GM12878 (cell line): ENCODE data around the gene WNT9B. TPM values are rescaled to one million over a fixed set of nuclear protein-coding genes. Genes with fewer than 3 reads are reported as not detected.

Source experiments
- ATAC-seq: fragments of 200-7000 bp; cut with Tn5 transposase; 3 replicates; pipeline ENCODE4 v1.9.1; 2020; ENCODE audit warnings: mild to moderate bottlenecking, moderate library complexity
- BruUV-seq: library from RNA; stranded (reverse); fragments of 400-500 nt; replicated peaks from 2 replicates; lab custom pipeline; 2021; lab: Mats Ljungman, UMichigan
- CTCF ChIA-PET: fragments of 300-600 bp; sonication (Branson Sonifier 250); formaldehyde crosslinking; extraction: SDS; loops from one replicate; lab custom pipeline; 2021; ENCODE audit warnings: inconsistent platforms; lab: Yijun Ruan, JAX
- POLR2A ChIA-PET: fragments of 350-600 bp; formaldehyde crosslinking; extraction: SDS; loops from one replicate; lab custom pipeline; 2021; ENCODE audit warnings: inconsistent platforms; lab: Charles Lee
- RAD21 ChIA-PET: fragments of 300-600 bp; sonication (Branson Sonifier 250); formaldehyde crosslinking; loops from one replicate; lab custom pipeline; 2023; ENCODE audit warnings: antibody characterized with exemption; ENCODE audit not compliant: unreplicated experiment; lab: Charles Lee
- SMC1A ChIA-PET: fragments of 300-600 bp; sonication (Branson Sonifier 250); formaldehyde crosslinking; loops from one replicate; lab custom pipeline; 2023; ENCODE audit not compliant: unreplicated experiment, uncharacterized antibody; lab: Charles Lee
- DNase-seq: peaks from one replicate; pipeline ENCODE4 v3.0.0-alpha.2; 2011; ENCODE audit warnings: low read depth, low spot score
- FAIRE-seq: peaks from 3 replicates; lab custom pipeline; 2011; peaks lifted over from hg19 to GRCh38; lab: Jason Lieb, UNC
- H2AFZ ChIP-seq: 2 replicates; pipeline ENCODE4 v1.6.0; 2011; ENCODE audit warnings: low read depth, low read length, control low read depth; ENCODE audit not compliant: control insufficient read depth
- H3K27ac ChIP-seq: 2 replicates; pipeline ENCODE4 v1.5.1; 2011; ENCODE audit warnings: control low read depth; ENCODE audit not compliant: control insufficient read depth, insufficient read depth
- H3K27me3 ChIP-seq, 2 experiments: replicated peaks in 1 of 2; 2 replicates each; pipeline versions ENCODE4 v1.6.0 to v1.6.1; 2011; ENCODE audit warnings: low read length in 1 of 2; ENCODE audit not compliant: control insufficient read depth in 2 of 2, insufficient read depth in 2 of 2
- H3K36me3 ChIP-seq, 2 experiments: 2 replicates each; pipeline ENCODE4 v1.5.1; 2011; ENCODE audit warnings: low read length in 1 of 2; ENCODE audit not compliant: control insufficient read depth in 2 of 2, insufficient read depth in 2 of 2
- H3K4me1 ChIP-seq: 2 replicates; pipeline ENCODE4 v1.6.1; 2011; ENCODE audit warnings: mild to moderate bottlenecking, low read length, moderate library complexity, mixed read lengths; ENCODE audit not compliant: control insufficient read depth, insufficient read depth
- H3K4me2 ChIP-seq: 2 replicates; pipeline ENCODE4 v1.6.0; 2011; ENCODE audit warnings: control low read depth; ENCODE audit not compliant: control insufficient read depth, insufficient read depth
- H3K4me3 ChIP-seq: fragments of 200-600 bp; sonication (generic); 2 replicates; pipeline ENCODE4 v1.5.1; 2016
- H3K79me2 ChIP-seq: 2 replicates; pipeline ENCODE4 v1.6.0; 2011; ENCODE audit warnings: low read length; ENCODE audit not compliant: control insufficient read depth, insufficient read depth
- H3K9ac ChIP-seq: 2 replicates; pipeline ENCODE4 v1.8.0; 2011; ENCODE audit warnings: low read length, control low read depth, mixed read lengths; ENCODE audit not compliant: control insufficient read depth, insufficient read depth
- H3K9me3 ChIP-seq: replicated peaks from 3 replicates; pipeline ENCODE4 v1.5.1; 2011; ENCODE audit warnings: mild to moderate bottlenecking, low read length; ENCODE audit not compliant: control insufficient read depth, insufficient read depth
- H4K20me1 ChIP-seq: 2 replicates; pipeline ENCODE4 v1.6.0; 2011; ENCODE audit not compliant: control insufficient read depth, insufficient read depth
- FOXK2 ChIP-seq: fragments of 450-650 bp; IDR thresholded peaks from 2 replicates; pipeline ENCODE4 v1.6.1; 2017; ENCODE audit warnings: mild to moderate bottlenecking, moderate library complexity
- NFYB ChIP-seq: IDR thresholded peaks from 2 replicates; pipeline ENCODE4 v1.6.1; 2011; ENCODE audit warnings: low read depth, mild to moderate bottlenecking, low read length, improper control_type of control experiment, moderate library complexity; ENCODE audit not compliant: insufficient read depth
- POLR2AphosphoS5 ChIP-seq: IDR thresholded peaks from 2 replicates; pipeline ENCODE4 v1.6.1; 2011; ENCODE audit warnings: mild to moderate bottlenecking, low read length, inconsistent platforms
- RCOR1 ChIP-seq: conservative IDR thresholded peaks from 2 replicates; pipeline ENCODE4 v1.6.1; 2012; ENCODE audit warnings: low read depth, low read length, improper control_type of control experiment
- SMARCA5 ChIP-seq: fragments of 450-650 bp; IDR thresholded peaks from 2 replicates; pipeline ENCODE4 v1.6.1; 2017; ENCODE audit warnings: mild to moderate bottlenecking
- SP1 ChIP-seq: IDR thresholded peaks from one replicate; pipeline ENCODE4 v1.6.1; 2011; ENCODE audit warnings: low read depth, low read length
- TCF12 ChIP-seq: IDR thresholded peaks from 2 replicates; pipeline ENCODE4 v1.6.1; 2011; ENCODE audit warnings: low read depth, mild to moderate bottlenecking, low read length
- ZNF384 ChIP-seq: IDR thresholded peaks from 2 replicates; pipeline ENCODE4 v1.6.1; 2012; ENCODE audit warnings: low read depth, mild to moderate bottlenecking, low read length, improper control_type of control experiment, borderline replicate concordance
- WGBS: methylation state at CpG from one replicate; pipeline ENCODE4 v1.1.6; 2016; ENCODE audit warnings: low lambda C conversion rate; ENCODE audit not compliant: insufficient replicate concordance, insufficient coverage; ENCODE audit errors: missing lambda C conversion rate; 5-methylcytosine and 5-hydroxymethylcytosine counted together
- in situ Hi-C: fragments of 300-500 bp; cut with MboI; formaldehyde crosslinking; loops from 9 replicates; pipeline ENCODE4 v1.14.3; 2018; ENCODE audit warnings: mixed read lengths
- intact Hi-C: fragments of 100-400 bp; cut with micrococcal nuclease; formaldehyde crosslinking; loops from one replicate; pipeline ENCODE4 v1.14.2; 2022; ENCODE audit not compliant: unreplicated experiment
- polyA plus RNA-seq, 11 experiments: library from polyadenylated mRNA; depleted of rRNA in 4 of 11; unstranded in 6 of 11; stranded (reverse) in 5 of 11; fragments of >200 nt; fragmentation: Nextera tagmentation in 4 of 11; fragmentation: Illumina TruSeq in 1 of 11; extraction: Ambion mirVana in 4 of 11; extraction: Trizol in 1 of 11; gene quantifications; 1 replicate in 1 of 11; 2 replicates in 10 of 11; pipeline versions ENCODE4 v1.2.1 to v1.2.3, GENCODE V29; 2011 to 2016; ENCODE audit warnings: inconsistent platforms in 2 of 11, missing spikeins in 2 of 11, low read depth in 1 of 11
- total RNA-seq, 4 experiments: library from RNA; depleted of rRNA in 3 of 4; stranded (reverse); fragments of >200 nt in 3 of 4; fragmentation: Illumina TruSeq in 1 of 4; extraction: Trizol in 1 of 4; gene quantifications; 2 replicates each; pipeline versions ENCODE4 v1.2.1 to v1.2.3, GENCODE V29; 2013 to 2021
- TF ChIP-seq, protein P1 (sequence below): fragments of 450-650 bp; formaldehyde crosslinking; IDR thresholded peaks from 2 replicates; pipeline ENCODE4 v1.4.0; 2022; ENCODE audit warnings: mild to moderate bottlenecking, moderate library complexity
- TF ChIP-seq, protein P2 (sequence below): IDR thresholded peaks from 2 replicates; pipeline ENCODE4 v1.6.1; 2011; ENCODE audit warnings: borderline replicate concordance, low read depth, mild to moderate bottlenecking, moderate library complexity, low read length; ENCODE audit not compliant: insufficient read depth, poor library complexity, severe bottlenecking
- TF ChIP-seq, protein P3 (sequence below): fragments of 450-650 bp; conservative IDR thresholded peaks from 2 replicates; pipeline ENCODE4 v1.6.1; 2017; ENCODE audit warnings: mild to moderate bottlenecking, moderate library complexity
- TF ChIP-seq, protein P4 (sequence below): IDR thresholded peaks from 2 replicates; pipeline ENCODE4 v1.6.1; 2012; ENCODE audit warnings: mild to moderate bottlenecking, low read depth, low read length

Gene WNT9B
- total and polyA plus RNA-seq, 10 of the 15 experiments (the other 5 are each of a cell fraction or from before 2014, with no cell fraction given): not detected

DNA sequence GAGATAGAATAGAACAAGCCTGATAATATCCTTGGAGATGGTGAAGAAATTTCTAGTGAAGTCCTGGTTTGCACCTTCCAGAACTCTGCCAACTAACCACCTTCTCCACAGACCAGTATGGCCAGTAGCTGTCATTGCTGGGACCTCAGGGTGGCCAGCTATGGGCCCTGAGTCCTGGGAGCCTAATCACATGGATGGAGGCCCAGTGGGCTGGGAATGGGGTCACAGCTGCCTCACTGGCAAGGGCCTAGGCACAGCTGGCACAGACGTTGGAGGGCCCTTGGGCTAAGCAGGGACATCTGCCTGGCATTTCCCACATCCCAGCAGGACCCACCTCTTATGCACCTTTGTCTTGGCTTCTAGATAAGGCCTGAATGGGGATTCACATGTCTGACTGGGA is 25.3 kb upstream of the WNT9B start (continued):
- TF ChIP-seq ZNF384: no peak
- no peak for TF ChIP-seq TCF12
- no peak for TF ChIP-seq NFYB

DNA sequence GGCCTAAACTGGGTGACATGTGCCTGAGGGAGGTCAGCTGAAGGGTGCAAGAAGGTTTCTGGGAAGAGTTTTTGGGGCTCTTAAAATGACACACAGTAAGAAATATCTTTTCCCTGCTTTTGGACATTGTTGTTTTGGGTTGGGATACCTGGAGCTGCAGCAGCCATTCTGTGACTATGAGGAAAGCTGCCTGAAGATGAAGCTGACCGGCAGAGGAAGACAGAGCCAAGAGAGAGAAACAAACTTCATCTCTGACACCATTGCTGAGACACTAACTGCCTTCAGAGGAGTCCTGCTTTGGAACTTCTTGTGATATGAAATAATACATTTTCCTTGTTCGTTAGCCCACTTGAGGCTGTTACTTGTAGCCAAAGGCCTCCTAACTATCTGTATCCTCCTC is 24.1 kb upstream of the WNT9B start:
- ChIA-PET RAD21 (no interaction called here), POLR2A (no interaction called here), CTCF (interaction anchor here (1.0 kb wide), 1 partner anchor 114 kb away, joined by 3 read pairs; no protein-coding TSS in a partner anchor), SMC1A (interaction anchor here (1.3 kb wide), 1 partner anchor 8 kb away, joined by 4 read pairs; no protein-coding TSS in a partner anchor)
- Histone ChIP-seq H3K79me2 (no peaks in the 10 kb centered on the region), H3K27ac (no peak overlapping the region), H3K4me1 (no peaks in the 10 kb centered on the region), H3K9ac (no peak overlapping the region), H2AFZ (no peak overlapping the region), H4K20me1 (no peaks in the 10 kb centered on the region), H3K36me3 (no peaks in the 10 kb centered on the region), H3K4me3 (no peak overlapping the region), H3K9me3 (no peaks in the 10 kb centered on the region), H3K27me3 (no peaks in the 10 kb centered on the region; a peak in 1 of 4 replicates), H3K4me2 (no peak overlapping the region)
- 18% methylated on average over 2 of the region's 2 CpGs for WGBS
- FAIRE-seq (no peak), ATAC-seq (no peak), DNase-seq (no peak)
- in situ Hi-C loops: no loop called here
- intact Hi-C loops: loop anchor here (10.0 kb wide), 1 partner anchor 48 kb away; no protein-coding TSS in a partner anchor
- no TSS peak for BruUV-seq
- no peak for TF ChIP-seq SP1
- TF ChIP-seq, protein P1, sequence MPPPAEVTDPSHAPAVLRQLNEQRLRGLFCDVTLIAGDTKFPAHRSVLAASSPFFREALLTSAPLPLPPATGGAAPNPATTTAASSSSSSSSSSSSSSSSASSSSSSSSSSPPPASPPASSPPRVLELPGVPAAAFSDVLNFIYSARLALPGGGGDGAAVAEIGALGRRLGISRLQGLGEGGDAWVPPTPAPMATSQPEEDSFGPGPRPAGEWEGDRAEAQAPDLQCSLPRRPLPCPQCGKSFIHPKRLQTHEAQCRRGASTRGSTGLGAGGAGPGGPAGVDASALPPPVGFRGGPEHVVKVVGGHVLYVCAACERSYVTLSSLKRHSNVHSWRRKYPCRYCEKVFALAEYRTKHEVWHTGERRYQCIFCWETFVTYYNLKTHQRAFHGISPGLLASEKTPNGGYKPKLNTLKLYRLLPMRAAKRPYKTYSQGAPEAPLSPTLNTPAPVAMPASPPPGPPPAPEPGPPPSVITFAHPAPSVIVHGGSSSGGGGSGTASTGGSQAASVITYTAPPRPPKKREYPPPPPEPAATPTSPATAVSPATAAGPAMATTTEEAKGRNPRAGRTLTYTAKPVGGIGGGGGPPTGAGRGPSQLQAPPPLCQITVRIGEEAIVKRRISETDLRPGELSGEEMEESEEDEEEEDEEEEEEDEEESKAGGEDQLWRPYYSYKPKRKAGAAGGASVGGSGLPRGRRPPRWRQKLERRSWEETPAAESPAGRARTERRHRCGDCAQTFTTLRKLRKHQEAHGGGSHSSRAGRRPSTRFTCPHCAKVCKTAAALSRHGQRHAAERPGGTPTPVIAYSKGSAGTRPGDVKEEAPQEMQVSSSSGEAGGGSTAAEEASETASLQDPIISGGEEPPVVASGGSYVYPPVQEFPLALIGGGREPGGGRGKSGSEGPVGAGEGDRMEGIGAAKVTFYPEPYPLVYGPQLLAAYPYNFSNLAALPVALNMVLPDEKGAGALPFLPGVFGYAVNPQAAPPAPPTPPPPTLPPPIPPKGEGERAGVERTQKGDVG (CRISPR knock-in tag): no peak
- TF ChIP-seq RCOR1: no peak
- TF ChIP-seq TCF12: no peak
- TF ChIP-seq SMARCA5: no peak
- TF ChIP-seq FOXK2: no peak
- TF ChIP-seq, protein P2, sequence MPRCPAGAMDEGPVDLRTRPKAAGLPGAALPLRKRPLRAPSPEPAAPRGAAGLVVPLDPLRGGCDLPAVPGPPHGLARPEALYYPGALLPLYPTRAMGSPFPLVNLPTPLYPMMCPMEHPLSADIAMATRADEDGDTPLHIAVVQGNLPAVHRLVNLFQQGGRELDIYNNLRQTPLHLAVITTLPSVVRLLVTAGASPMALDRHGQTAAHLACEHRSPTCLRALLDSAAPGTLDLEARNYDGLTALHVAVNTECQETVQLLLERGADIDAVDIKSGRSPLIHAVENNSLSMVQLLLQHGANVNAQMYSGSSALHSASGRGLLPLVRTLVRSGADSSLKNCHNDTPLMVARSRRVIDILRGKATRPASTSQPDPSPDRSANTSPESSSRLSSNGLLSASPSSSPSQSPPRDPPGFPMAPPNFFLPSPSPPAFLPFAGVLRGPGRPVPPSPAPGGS: no peak
- TF ChIP-seq, protein P3, sequence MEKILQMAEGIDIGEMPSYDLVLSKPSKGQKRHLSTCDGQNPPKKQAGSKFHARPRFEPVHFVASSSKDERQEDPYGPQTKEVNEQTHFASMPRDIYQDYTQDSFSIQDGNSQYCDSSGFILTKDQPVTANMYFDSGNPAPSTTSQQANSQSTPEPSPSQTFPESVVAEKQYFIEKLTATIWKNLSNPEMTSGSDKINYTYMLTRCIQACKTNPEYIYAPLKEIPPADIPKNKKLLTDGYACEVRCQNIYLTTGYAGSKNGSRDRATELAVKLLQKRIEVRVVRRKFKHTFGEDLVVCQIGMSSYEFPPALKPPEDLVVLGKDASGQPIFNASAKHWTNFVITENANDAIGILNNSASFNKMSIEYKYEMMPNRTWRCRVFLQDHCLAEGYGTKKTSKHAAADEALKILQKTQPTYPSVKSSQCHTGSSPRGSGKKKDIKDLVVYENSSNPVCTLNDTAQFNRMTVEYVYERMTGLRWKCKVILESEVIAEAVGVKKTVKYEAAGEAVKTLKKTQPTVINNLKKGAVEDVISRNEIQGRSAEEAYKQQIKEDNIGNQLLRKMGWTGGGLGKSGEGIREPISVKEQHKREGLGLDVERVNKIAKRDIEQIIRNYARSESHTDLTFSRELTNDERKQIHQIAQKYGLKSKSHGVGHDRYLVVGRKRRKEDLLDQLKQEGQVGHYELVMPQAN: no peak
- TF ChIP-seq, protein P4, sequence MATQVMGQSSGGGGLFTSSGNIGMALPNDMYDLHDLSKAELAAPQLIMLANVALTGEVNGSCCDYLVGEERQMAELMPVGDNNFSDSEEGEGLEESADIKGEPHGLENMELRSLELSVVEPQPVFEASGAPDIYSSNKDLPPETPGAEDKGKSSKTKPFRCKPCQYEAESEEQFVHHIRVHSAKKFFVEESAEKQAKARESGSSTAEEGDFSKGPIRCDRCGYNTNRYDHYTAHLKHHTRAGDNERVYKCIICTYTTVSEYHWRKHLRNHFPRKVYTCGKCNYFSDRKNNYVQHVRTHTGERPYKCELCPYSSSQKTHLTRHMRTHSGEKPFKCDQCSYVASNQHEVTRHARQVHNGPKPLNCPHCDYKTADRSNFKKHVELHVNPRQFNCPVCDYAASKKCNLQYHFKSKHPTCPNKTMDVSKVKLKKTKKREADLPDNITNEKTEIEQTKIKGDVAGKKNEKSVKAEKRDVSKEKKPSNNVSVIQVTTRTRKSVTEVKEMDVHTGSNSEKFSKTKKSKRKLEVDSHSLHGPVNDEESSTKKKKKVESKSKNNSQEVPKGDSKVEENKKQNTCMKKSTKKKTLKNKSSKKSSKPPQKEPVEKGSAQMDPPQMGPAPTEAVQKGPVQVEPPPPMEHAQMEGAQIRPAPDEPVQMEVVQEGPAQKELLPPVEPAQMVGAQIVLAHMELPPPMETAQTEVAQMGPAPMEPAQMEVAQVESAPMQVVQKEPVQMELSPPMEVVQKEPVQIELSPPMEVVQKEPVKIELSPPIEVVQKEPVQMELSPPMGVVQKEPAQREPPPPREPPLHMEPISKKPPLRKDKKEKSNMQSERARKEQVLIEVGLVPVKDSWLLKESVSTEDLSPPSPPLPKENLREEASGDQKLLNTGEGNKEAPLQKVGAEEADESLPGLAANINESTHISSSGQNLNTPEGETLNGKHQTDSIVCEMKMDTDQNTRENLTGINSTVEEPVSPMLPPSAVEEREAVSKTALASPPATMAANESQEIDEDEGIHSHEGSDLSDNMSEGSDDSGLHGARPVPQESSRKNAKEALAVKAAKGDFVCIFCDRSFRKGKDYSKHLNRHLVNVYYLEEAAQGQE: no peak
- TF ChIP-seq POLR2AphosphoS5: no peak
